Measurements from ENCODE around the gene BBS9. TPM values are rescaled to one million over a fixed set of nuclear protein-coding genes. Genes with fewer than 3 reads are reported as not detected.

Gene BBS9
- total and polyA plus RNA-seq, 11 donors, result 7.4 to 29.3 (median 11.3) TPM

GRCh38 chr7:33425929-33426678 is 296.7 kb downstream of the BBS9 start:
- no peaks in the 10 kb centered on the region for H3K27me3 ChIP-seq
- no peaks in the 10 kb centered on the region for H3K9me3 ChIP-seq
- H3K4me1 ChIP-seq, result peaks cover 0 to 6% (median 0%) of the 10 kb centered on the region in 12 donors
- DNase-seq (no peak), ATAC-seq (no peak)
- intact Hi-C loops (cut with DNase I), result no loop called here
- 84 to 89% (median 87%) methylated on average over 5 of the region's 5 CpGs for WGBS, 4 donors
- no peak for TF ChIP-seq POLR2A (IDR thresholded peaks at IDR 0.05)
- TF ChIP-seq CTCF (IDR thresholded peaks at IDR 0.05), result no peak
- no peak overlapping the region for H3K4me3 ChIP-seq
- no peaks in the 10 kb centered on the region for H3K36me3 ChIP-seq
- H3K27ac ChIP-seq, result no peak overlapping the region

GRCh38 chr7:33428415-33428814 is 299.1 kb downstream of the BBS9 start:
- Histone ChIP-seq H3K9me3 (no peaks in the 10 kb centered on the region), H3K27ac (no peak overlapping the region), H3K27me3 (no peaks in the 10 kb centered on the region), H3K4me3 (no peak overlapping the region), H3K4me1 (no peaks in the 10 kb centered on the region), H3K36me3 (no peaks in the 10 kb centered on the region)
- DNase-seq (no peak), ATAC-seq (no peak)
- TF ChIP-seq POLR2A (IDR thresholded peaks at IDR 0.05) (no peak), CTCF (IDR thresholded peaks at IDR 0.05) (no peak)
- intact Hi-C loops (cut with DNase I), result no loop called here

GRCh38 chr7:33431543-33431942 is 302.2 kb downstream of the BBS9 start:
- DNase-seq (no peak), ATAC-seq (no peak)
- 94 to 97% (median 95%) methylated on average over 2 of the region's 2 CpGs for WGBS, 4 donors
- Histone ChIP-seq H3K36me3 (no peaks in the 10 kb centered on the region), H3K4me1 (no peaks in the 10 kb centered on the region), H3K27ac (no peak overlapping the region), H3K4me3 (no peak overlapping the region), H3K27me3 (no peaks in the 10 kb centered on the region), H3K9me3 (no peaks in the 10 kb centered on the region)
- intact Hi-C loops (cut with DNase I), result no loop called here
- TF ChIP-seq POLR2A (IDR thresholded peaks at IDR 0.05) (no peak), CTCF (IDR thresholded peaks at IDR 0.05) (no peak)

- Histone ChIP-seq H3K9me3 (no peaks in the 10 kb centered on the region), H3K36me3 (no peaks in the 10 kb centered on the region), H3K4me3 (no peak overlapping the region), H3K4me1 (no peaks in the 10 kb centered on the region), H3K27ac (no peak overlapping the region), H3K27me3 (no peaks in the 10 kb centered on the region)
- intact Hi-C loops (cut with DNase I), result no loop called here
- no peak for TF ChIP-seq CTCF (IDR thresholded peaks at IDR 0.05)
- no peak for TF ChIP-seq POLR2A (IDR thresholded peaks at IDR 0.05)
- no peak for ATAC-seq
- WGBS, 4 donors, result 96 to 98% (median 97%) methylated on average over 1 of the region's 1 CpG
- DNase-seq, result no peak
Observed at GRCh38 chr7:33432821-33433220, 303.5 kb downstream of the BBS9 start.

Data from heart left ventricle (tissue), 16 donors.